LoVo (cell line): Measurements from ENCODE around the gene FCHSD1.

Experiments
- DNase-seq: peaks from one replicate; pipeline ENCODE4 v3.0.0-alpha.2; 2016; ENCODE audit warnings: low spot score

Gene FCHSD1

GRCh38 chr5:141672841-141673813, 21.9 kb upstream of the FCHSD1 start:
- DNase-seq = no peak

GRCh38 chr5:141672071-141672840, 21.0 kb upstream of the FCHSD1 start:
- DNase-seq = no peak

GRCh38 chr5:141669520-141669919, 18.3 kb upstream of the FCHSD1 start:
- no peak for DNase-seq

GRCh38 chr5:141668601-141669265, 17.5 kb upstream of the FCHSD1 start:
- DNase-seq = no peak

GRCh38 chr5:141665995-141666940, 15.1 kb upstream of the FCHSD1 start:
- no peak for DNase-seq

GRCh38 chr5:141664733-141665461, 13.7 kb upstream of the FCHSD1 start:
- DNase-seq = peak; percentile 70

- no peak for DNase-seq
Measured at GRCh38 chr5:141663506-141663905, 12.3 kb upstream of the FCHSD1 start.

- no peak for DNase-seq
Measured at GRCh38 chr5:141662028-141662427, 10.8 kb upstream of the FCHSD1 start.

GRCh38 chr5:141657937-141658545, 6.8 kb upstream of the FCHSD1 start:
- no peak for DNase-seq

GRCh38 chr5:141657404-141657803, 6.2 kb upstream of the FCHSD1 start:
- no peak for DNase-seq

- DNase-seq = no peak
Measured at GRCh38 chr5:141656396-141656795, 5.2 kb upstream of the FCHSD1 start.

GRCh38 chr5:141655020-141655419, 3.8 kb upstream of the FCHSD1 start:
- no peak for DNase-seq

- DNase-seq = peak; percentile 20
Measured at GRCh38 chr5:141654298-141654697, 3.1 kb upstream of the FCHSD1 start.

GRCh38 chr5:141651728-141652105, 499 bp upstream of the FCHSD1 start:
- DNase-seq = no peak

- no peak for DNase-seq
Measured at GRCh38 chr5:141649972-141650371, 1.2 kb downstream of the FCHSD1 start.

- DNase-seq = no peak
Measured at GRCh38 chr5:141649056-141649688, 2.0 kb downstream of the FCHSD1 start.

GRCh38 chr5:141647851-141648250, 3.4 kb downstream of the FCHSD1 start:
- DNase-seq = no peak

- no peak for DNase-seq
Measured at GRCh38 chr5:141647242-141647641, 4.0 kb downstream of the FCHSD1 start.

- DNase-seq = no peak
Measured at GRCh38 chr5:141646026-141646425, 5.2 kb downstream of the FCHSD1 start.
